ENCODE measurements around the gene ALX4.

DNA sequence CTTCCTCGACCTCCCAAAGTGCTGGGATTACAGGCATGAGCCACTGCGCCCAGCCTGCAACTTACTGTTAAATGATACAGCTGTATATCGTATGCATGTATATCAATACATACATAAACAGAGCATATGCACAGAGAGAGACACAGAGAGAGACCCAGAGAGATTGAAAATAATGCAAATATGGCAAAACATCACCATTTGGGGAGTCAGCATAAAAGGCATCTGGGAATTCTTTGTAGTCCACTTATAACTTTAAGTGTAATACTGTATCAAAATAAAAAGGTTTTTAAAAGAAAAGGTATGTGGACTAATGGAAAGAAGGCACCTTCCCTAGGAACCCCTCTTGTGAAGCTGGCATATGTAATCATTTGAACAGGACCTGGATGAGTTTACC lies 21.8 kb downstream of the ALX4 start:
- TF ChIP-seq, protein P1, sequence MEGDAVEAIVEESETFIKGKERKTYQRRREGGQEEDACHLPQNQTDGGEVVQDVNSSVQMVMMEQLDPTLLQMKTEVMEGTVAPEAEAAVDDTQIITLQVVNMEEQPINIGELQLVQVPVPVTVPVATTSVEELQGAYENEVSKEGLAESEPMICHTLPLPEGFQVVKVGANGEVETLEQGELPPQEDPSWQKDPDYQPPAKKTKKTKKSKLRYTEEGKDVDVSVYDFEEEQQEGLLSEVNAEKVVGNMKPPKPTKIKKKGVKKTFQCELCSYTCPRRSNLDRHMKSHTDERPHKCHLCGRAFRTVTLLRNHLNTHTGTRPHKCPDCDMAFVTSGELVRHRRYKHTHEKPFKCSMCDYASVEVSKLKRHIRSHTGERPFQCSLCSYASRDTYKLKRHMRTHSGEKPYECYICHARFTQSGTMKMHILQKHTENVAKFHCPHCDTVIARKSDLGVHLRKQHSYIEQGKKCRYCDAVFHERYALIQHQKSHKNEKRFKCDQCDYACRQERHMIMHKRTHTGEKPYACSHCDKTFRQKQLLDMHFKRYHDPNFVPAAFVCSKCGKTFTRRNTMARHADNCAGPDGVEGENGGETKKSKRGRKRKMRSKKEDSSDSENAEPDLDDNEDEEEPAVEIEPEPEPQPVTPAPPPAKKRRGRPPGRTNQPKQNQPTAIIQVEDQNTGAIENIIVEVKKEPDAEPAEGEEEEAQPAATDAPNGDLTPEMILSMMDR (IDR thresholded peaks at IDR 0.05): no peak
- TF ChIP-seq POLR2A (IDR thresholded peaks at IDR 0.05) (no peak), EP300 (IDR thresholded peaks at IDR 0.05; ENCODE audit: low read depth) (no peak)
